B cell (primary cell): ENCODE measurements around the gene SYNGAP1. TPM values are rescaled to one million over a fixed set of nuclear protein-coding genes. Genes with fewer than 3 reads are reported as not detected.

Experiments used
- ATAC-seq: fragments of 200-7000 bp; cut with Tn5 transposase; one replicate; pipeline ENCODE4 v1.10.0; 2021; ENCODE audit warnings: low read depth, mild to moderate bottlenecking, moderate number of reproducible peaks, moderate library complexity
- CTCF ChIA-PET: fragments of 350-600 bp; sonication (Branson Sonifier 250); formaldehyde crosslinking; loops from one replicate; lab custom pipeline; 2021; ENCODE audit warnings: antibody characterized with exemption, inconsistent platforms; lab: Charles Lee
- POLR2A ChIA-PET: fragments of 350-600 bp; sonication (Branson Sonifier 250); formaldehyde crosslinking; loops from one replicate; lab custom pipeline; 2021; ENCODE audit warnings: antibody characterized with exemption; lab: Charles Lee
- DNase-seq: peaks from one replicate; pipeline ENCODE4 v3.0.0; 2013
- H2AFZ ChIP-seq: 2 replicates; pipeline ENCODE4 v1.6.1; 2012; ENCODE audit warnings: mild to moderate bottlenecking, low read depth, low read length; ENCODE audit not compliant: insufficient read depth, poor library complexity, severe bottlenecking
- H3K27ac ChIP-seq, 2 donors: 1 replicate in 1 of 2; 2 replicates in 1 of 2; pipeline ENCODE4 v1.5.1; 2012 to 2013; ENCODE audit warnings: low read length in 2 of 2, mild to moderate bottlenecking in 2 of 2, moderate library complexity in 1 of 2
- H3K27me3 ChIP-seq, 4 experiments: fragments of 200-600 bp in 1 of 4; sonication (generic) in 1 of 4; replicated peaks in 1 of 4; 1 replicate in 2 of 4; 2 replicates in 2 of 4; pipeline versions ENCODE4 v1.6.1 to v1.7.0; 2013 to 2016; ENCODE audit warnings: low read length in 3 of 4, mild to moderate bottlenecking in 2 of 4, mixed read lengths in 1 of 4, moderate library complexity in 1 of 4; ENCODE audit not compliant: insufficient read depth in 4 of 4, control insufficient read depth in 3 of 4; ENCODE audit errors: control extremely low read depth in 1 of 4
- H3K36me3 ChIP-seq, 2 experiments: replicated peaks in 1 of 2; 1 replicate in 1 of 2; 2 replicates in 1 of 2; pipeline versions ENCODE4 v1.6.1 to v1.7.1; 2013; ENCODE audit warnings: low read length in 1 of 2; ENCODE audit not compliant: insufficient read depth in 2 of 2, control insufficient read depth in 1 of 2; ENCODE audit errors: control extremely low read depth in 1 of 2, extremely low read depth in 1 of 2
- H3K4me1 ChIP-seq, 2 donors: fragments of 200-600 bp in 1 of 2; sonication (generic) in 1 of 2; 1 replicate in 1 of 2; 2 replicates in 1 of 2; pipeline versions ENCODE4 v1.5.1 to v1.6.1; 2013 to 2017; ENCODE audit warnings: low read length in 2 of 2; ENCODE audit not compliant: control insufficient read depth in 2 of 2, insufficient read depth in 2 of 2
- H3K4me2 ChIP-seq: replicated peaks from 2 replicates; pipeline ENCODE3; 2012; ENCODE audit warnings: mild to moderate bottlenecking, low read depth, low read length; ENCODE audit not compliant: poor library complexity, severe bottlenecking
- H3K4me3 ChIP-seq, 5 experiments: fragments of 200-600 bp in 1 of 5; sonication (generic) in 1 of 5; 1 replicate in 3 of 5; 2 replicates in 2 of 5; pipeline versions ENCODE4 v1.5.1 to v1.7.0; 2011 to 2016; ENCODE audit warnings: low read length in 4 of 5, mild to moderate bottlenecking in 4 of 5, low read depth in 2 of 5, control low read depth in 1 of 5, moderate library complexity in 1 of 5; ENCODE audit not compliant: insufficient read depth in 1 of 5; ENCODE audit errors: control extremely low read depth in 1 of 5, extremely low read depth in 1 of 5
- H3K79me2 ChIP-seq: fragments of 200-600 bp; sonication (generic); one replicate; pipeline ENCODE4 v1.6.0; 2016; ENCODE audit warnings: low read length; ENCODE audit not compliant: control insufficient read depth, insufficient read depth
- H3K9ac ChIP-seq: fragments of 200-600 bp; sonication (generic); 2 replicates; pipeline ENCODE4 v1.6.1; 2017; ENCODE audit warnings: mild to moderate bottlenecking, low read length, moderate library complexity
- H3K9me3 ChIP-seq, 3 donors: one replicate each; pipeline versions ENCODE4 v1.6.1 to v1.7.1; 2013; ENCODE audit warnings: low read length in 2 of 3; ENCODE audit not compliant: control insufficient read depth in 2 of 3, insufficient read depth in 1 of 3; ENCODE audit errors: control extremely low read depth in 1 of 3
- H4K20me1 ChIP-seq: 2 replicates; pipeline ENCODE4 v1.6.0; 2012; ENCODE audit warnings: mild to moderate bottlenecking, low read length; ENCODE audit not compliant: insufficient read depth, control insufficient read depth, poor library complexity, severe bottlenecking
- H3K27ac Mint-ChIP-seq: one replicate; pipeline ENCODE4 v1.8.0; 2021; ENCODE audit warnings: mixed read lengths
- H3K27me3 Mint-ChIP-seq: one replicate; pipeline ENCODE4 v1.8.0; 2021; ENCODE audit warnings: mixed read lengths
- H3K4me1 Mint-ChIP-seq: one replicate; pipeline ENCODE4 v1.8.0; 2021; ENCODE audit warnings: mixed read lengths
- H3K4me3 Mint-ChIP-seq: one replicate; pipeline ENCODE4 v1.8.0; 2021; ENCODE audit warnings: mixed read lengths
- H3K9me3 Mint-ChIP-seq: one replicate; pipeline ENCODE4 v1.8.0; 2022; ENCODE audit warnings: mixed read lengths; ENCODE audit not compliant: insufficient read depth
- CTCF ChIP-seq: fragments of 200-600 bp; IDR thresholded peaks from one replicate; pipeline ENCODE4 v1.8.0; 2022; ENCODE audit warnings: antibody characterized with exemption, mild to moderate bottlenecking
- EZH2 ChIP-seq: IDR thresholded peaks from 2 replicates; pipeline ENCODE4 v1.6.1; 2012; ENCODE audit warnings: borderline replicate concordance, low read depth, mild to moderate bottlenecking, moderate library complexity, low read length; ENCODE audit not compliant: insufficient read depth, poor library complexity, severe bottlenecking
- WGBS: methylation state at CpG from one replicate; pipeline ENCODE4 v1.1.5; 2013; ENCODE audit warnings: missing lambda C conversion rate; ENCODE audit not compliant: insufficient coverage; 5-methylcytosine and 5-hydroxymethylcytosine counted together
- intact Hi-C: fragments of 100-400 bp; cut with micrococcal nuclease; formaldehyde crosslinking; loops from one replicate; pipeline ENCODE4 v1.10.0; 2022
- polyA plus RNA-seq: library from polyadenylated mRNA; depleted of rRNA; stranded (reverse); fragments of >200 nt; gene quantifications from 2 replicates; pipeline ENCODE4 v1.2.3, GENCODE V29; 2012
- total RNA-seq, 2 donors: library from RNA; stranded (reverse); fragments of 120-200 nt in 1 of 2; gene quantifications; 1 replicate in 1 of 2; 2 replicates in 1 of 2; pipeline versions ENCODE4 v1.2.3 to v1.2.4, GENCODE V29; 2013 to 2022

The SYNGAP1 gene
- total and polyA plus RNA-seq, 2 donors (not counting 1 experiment from before 2014, with no cell fraction given), result 18.6 to 43.0 TPM

DNA sequence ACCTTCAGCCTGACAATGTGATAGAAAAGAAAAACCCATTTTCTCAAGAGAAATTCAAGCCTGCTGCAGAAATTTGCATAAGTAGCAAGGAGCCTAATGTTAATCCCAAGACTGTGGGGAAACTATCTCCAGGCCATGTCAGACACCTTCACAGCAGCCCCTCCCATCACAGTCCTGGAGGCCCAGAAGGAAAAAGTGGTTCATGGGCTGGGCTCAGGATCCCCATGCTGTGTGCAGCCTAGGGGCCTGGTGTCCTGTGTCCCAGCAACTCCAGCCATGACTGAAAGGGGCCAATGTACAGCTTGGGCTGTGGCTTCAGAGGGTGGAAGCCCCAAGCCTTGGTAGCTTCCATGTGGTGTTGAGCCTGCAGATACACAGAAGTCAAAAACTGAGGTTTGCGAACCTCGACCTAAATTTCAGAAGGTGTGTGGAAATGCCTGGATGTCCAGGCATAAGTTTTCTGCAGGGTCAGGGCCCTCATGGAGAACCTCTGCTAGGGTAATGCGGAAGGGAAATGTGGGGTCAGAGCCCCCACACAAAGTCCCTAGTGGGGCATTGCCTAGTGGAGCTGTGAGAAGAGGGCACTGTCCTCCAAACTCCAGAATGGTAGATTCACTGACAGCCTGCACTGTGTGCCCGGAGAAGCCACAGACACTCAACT is 46.3 kb downstream of the SYNGAP1 start:
- Histone ChIP-seq H3K79me2 (no peaks in the 10 kb centered on the region), H3K4me1 (no peaks in the 10 kb centered on the region), H3K36me3 (no peaks in the 10 kb centered on the region), H3K4me2 (no peak overlapping the region), H3K9me3 (peaks cover 0 to 3% (median 0%) of the 10 kb centered on the region in 3 donors), H4K20me1 (no peaks in the 10 kb centered on the region), H3K27me3 (peaks cover 0 to 2% (median 0%) of the 10 kb centered on the region in 4 experiments), H2AFZ (no peak overlapping the region), H3K27ac (no peak overlapping the region), H3K4me3 (no peak overlapping the region), H3K9ac (no peak overlapping the region)
- no peak for DNase-seq
- Mint-ChIP-seq H3K27ac (no peak overlapping the region), H3K9me3 (no peaks in the 10 kb centered on the region), H3K4me1 (no peaks in the 10 kb centered on the region), H3K4me3 (no peak overlapping the region), H3K27me3 (no peaks in the 10 kb centered on the region)
- ChIA-PET POLR2A (no interaction called here), CTCF (interaction anchor here (0.6 kb wide), 1 partner anchor 54 kb away, joined by 4 read pairs; no protein-coding TSS in a partner anchor)
- TF ChIP-seq EZH2, result no peak
- no peak for TF ChIP-seq CTCF
- ATAC-seq, result no peak
- WGBS, result 94% methylated on average over 4 of the region's 4 CpGs
- intact Hi-C loops, result no loop called here

DNA sequence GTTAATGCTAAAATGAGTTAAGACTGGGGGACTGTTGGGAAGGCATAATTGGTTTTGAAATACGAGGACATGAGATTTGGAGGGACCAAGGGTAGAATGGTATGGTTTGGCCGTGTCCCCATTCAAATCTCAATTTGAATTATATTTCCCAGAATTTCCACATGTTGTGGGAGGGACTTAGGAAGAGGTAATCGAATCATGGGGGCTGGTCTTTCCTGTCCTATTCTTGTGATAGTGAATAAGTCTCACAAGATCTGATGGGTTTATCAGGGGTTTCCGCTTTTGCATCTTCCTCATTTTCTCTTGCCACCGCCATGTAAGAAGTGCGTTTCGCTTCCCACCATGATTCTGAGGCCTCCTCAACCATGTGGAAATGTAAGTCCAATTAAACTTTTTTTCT is 47.2 kb downstream of the SYNGAP1 start:
- Mint-ChIP-seq H3K9me3 (no peaks in the 10 kb centered on the region), H3K27me3 (no peaks in the 10 kb centered on the region), H3K4me1 (no peaks in the 10 kb centered on the region), H3K4me3 (no peak overlapping the region), H3K27ac (no peak overlapping the region)
- Histone ChIP-seq H3K9ac (no peak overlapping the region), H3K4me1 (no peaks in the 10 kb centered on the region), H3K79me2 (no peaks in the 10 kb centered on the region), H2AFZ (no peak overlapping the region), H3K4me3 (no peak overlapping the region), H3K4me2 (no peak overlapping the region), H3K27ac (no peak overlapping the region), H3K36me3 (no peaks in the 10 kb centered on the region), H3K9me3 (peaks cover 0 to 3% (median 0%) of the 10 kb centered on the region in 3 donors), H3K27me3 (peaks cover 0 to 2% (median 0%) of the 10 kb centered on the region in 4 experiments), H4K20me1 (no peaks in the 10 kb centered on the region)
- intact Hi-C loops, result no loop called here
- CTCF ChIA-PET, result no interaction called here
- ATAC-seq (no peak), DNase-seq (no peak)
- TF ChIP-seq CTCF (no peak), EZH2 (no peak)
- WGBS, result no CpG with 5 or more reads among the region's 7 CpGs
- POLR2A ChIA-PET, result no interaction called here
